NB4 (cell line): ENCODE data around the gene VAMP4.

Source experiments
- CTCF ChIP-seq: IDR thresholded peaks from one replicate; pipeline ENCODE4 v1.5.1; 2012; ENCODE audit warnings: low read depth, low read length
- MAX ChIP-seq: IDR thresholded peaks from 2 replicates; pipeline ENCODE4 v1.6.1; 2011; ENCODE audit warnings: low read depth, low read length
- MYC ChIP-seq: IDR thresholded peaks from 2 replicates; pipeline ENCODE4 v1.6.1; 2011; ENCODE audit warnings: low read depth, low read length
- POLR2A ChIP-seq: IDR thresholded peaks from 2 replicates; pipeline ENCODE4 v1.6.1; 2011; ENCODE audit warnings: mild to moderate bottlenecking; ENCODE audit not compliant: insufficient read length; ENCODE audit errors: extremely low read depth

GRCh38 chr1:171762143-171762563 is 20.3 kb upstream of the VAMP4 start:
- TF ChIP-seq CTCF (no peak), POLR2A (no peak), MAX (no peak), MYC (no peak)
